ENCODE data around the gene OR5I1. TPM values are rescaled to one million over a fixed set of nuclear protein-coding genes. Genes with fewer than 3 reads are reported as not detected.

OR5I1 gene
- total and polyA plus RNA-seq, 2 of the 8 experiments (the other 6 are each of a cell fraction or from before 2014, with no cell fraction given) = not detected

DNA sequence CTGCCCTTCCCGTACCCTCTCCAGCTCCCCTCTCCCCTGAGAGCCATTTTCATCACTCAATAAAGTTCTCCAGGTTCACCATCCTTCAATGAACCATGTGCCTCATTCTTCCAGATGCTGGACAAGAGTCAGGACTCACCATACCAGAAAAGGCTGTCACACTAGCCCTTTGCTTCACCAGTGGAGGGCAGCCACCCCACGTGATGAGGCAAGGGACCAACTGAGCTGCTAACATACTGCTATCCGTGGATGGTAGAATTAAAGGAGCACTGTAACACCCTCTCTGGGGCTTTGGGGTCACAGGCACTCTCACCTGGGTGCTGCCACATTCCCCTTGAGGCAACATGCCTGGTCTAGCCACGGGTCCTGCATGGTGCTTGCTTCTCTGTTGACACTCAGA, 13.1 kb upstream of the OR5I1 start:
- H2BK15ac ChIP-seq (ENCODE audit: low read length) = no peak overlapping the region
- H2BK20ac ChIP-seq (ENCODE audit: low read length) = no peak overlapping the region
- no peak overlapping the region for H4K5ac ChIP-seq (ENCODE audit: insufficient read length, low read depth, low read length)
- H3K36me3 ChIP-seq (ENCODE audit: control insufficient read depth in 2 of 4, insufficient read depth in 4 of 4, low read length in 3 of 4) = no peaks in the 10 kb centered on the region
- 0 out of 2 replicates have a peak overlapping the region, but pooled peaks have one; percentile 77 for H2AFZ ChIP-seq (ENCODE audit: low read length)
- H3K9me3 ChIP-seq (ENCODE audit: insufficient read depth in 2 of 2, low read depth in 1 of 2, low read length in 1 of 2) = 0 out of 4 replicates have a peak, but pooled peaks cover 0 to 3% of the 10 kb centered on the region in 2 experiments
- H3K56ac ChIP-seq (replicated peaks; ENCODE audit: insufficient read length, low read depth, low read length) = no peak overlapping the region
- DNase-seq (ENCODE audit: low read depth in 1 of 2, low spot score in 2 of 2) = no peak
- no peak overlapping the region for H2AK5ac ChIP-seq (ENCODE audit: low read depth, low read length)
- TF ChIP-seq GABPA (IDR thresholded peaks at IDR 0.05; ENCODE audit: borderline replicate concordance, insufficient read depth, low read length) (no peak), POLR2AphosphoS5 (IDR thresholded peaks at IDR 0.05; ENCODE audit: low read depth, low read length) (no peak), GTF2F1 (IDR thresholded peaks at IDR 0.05; ENCODE audit: borderline replicate concordance, low read depth, low read length) (no peak), RAD21 (IDR thresholded peaks at IDR 0.05 in 1 of 2, conservative IDR thresholded peaks at IDR 0.05 in 1 of 2; ENCODE audit: low read depth in 2 of 2, low read length in 2 of 2) (peak; percentile 56 to 65)
- TF ChIP-seq, protein P1, sequence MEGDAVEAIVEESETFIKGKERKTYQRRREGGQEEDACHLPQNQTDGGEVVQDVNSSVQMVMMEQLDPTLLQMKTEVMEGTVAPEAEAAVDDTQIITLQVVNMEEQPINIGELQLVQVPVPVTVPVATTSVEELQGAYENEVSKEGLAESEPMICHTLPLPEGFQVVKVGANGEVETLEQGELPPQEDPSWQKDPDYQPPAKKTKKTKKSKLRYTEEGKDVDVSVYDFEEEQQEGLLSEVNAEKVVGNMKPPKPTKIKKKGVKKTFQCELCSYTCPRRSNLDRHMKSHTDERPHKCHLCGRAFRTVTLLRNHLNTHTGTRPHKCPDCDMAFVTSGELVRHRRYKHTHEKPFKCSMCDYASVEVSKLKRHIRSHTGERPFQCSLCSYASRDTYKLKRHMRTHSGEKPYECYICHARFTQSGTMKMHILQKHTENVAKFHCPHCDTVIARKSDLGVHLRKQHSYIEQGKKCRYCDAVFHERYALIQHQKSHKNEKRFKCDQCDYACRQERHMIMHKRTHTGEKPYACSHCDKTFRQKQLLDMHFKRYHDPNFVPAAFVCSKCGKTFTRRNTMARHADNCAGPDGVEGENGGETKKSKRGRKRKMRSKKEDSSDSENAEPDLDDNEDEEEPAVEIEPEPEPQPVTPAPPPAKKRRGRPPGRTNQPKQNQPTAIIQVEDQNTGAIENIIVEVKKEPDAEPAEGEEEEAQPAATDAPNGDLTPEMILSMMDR (IDR thresholded peaks at IDR 0.05; ENCODE audit: control extremely low read depth in 1 of 3, insufficient read depth in 1 of 3, low read depth in 1 of 3, low read length in 3 of 3) = peak in 2 of 3 experiments; percentile 32 to 37; a peak in 2 of 4 replicates
- TF ChIP-seq, protein P2, sequence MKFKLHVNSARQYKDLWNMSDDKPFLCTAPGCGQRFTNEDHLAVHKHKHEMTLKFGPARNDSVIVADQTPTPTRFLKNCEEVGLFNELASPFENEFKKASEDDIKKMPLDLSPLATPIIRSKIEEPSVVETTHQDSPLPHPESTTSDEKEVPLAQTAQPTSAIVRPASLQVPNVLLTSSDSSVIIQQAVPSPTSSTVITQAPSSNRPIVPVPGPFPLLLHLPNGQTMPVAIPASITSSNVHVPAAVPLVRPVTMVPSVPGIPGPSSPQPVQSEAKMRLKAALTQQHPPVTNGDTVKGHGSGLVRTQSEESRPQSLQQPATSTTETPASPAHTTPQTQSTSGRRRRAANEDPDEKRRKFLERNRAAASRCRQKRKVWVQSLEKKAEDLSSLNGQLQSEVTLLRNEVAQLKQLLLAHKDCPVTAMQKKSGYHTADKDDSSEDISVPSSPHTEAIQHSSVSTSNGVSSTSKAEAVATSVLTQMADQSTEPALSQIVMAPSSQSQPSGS (IDR thresholded peaks at IDR 0.05; ENCODE audit: low read length) = no peak
- peaks cover 0 to 3% (median 0%) of the 10 kb centered on the region in 4 experiments; a peak in 1 of 7 replicates for H3K4me1 ChIP-seq (replicated peaks in 1 of 4; ENCODE audit: control insufficient read depth in 3 of 4, insufficient read depth in 4 of 4, low read length in 3 of 4)
- no peak overlapping the region for H2BK12ac ChIP-seq (ENCODE audit: low read depth, low read length)
- no peak overlapping the region for H4K8ac ChIP-seq (ENCODE audit: extremely low read depth, insufficient read depth, low read length)
- ChIA-PET CTCF (ENCODE audit: partially characterized antibody) (interaction anchor here (1.3 to 1.4 kb wide), 2 partner anchors 10 to 140 kb away, joined by 3 to 5 read pairs; no protein-coding TSS in a partner anchor), POLR2A (ENCODE audit: partially characterized antibody) (no interaction called here)
- no peak overlapping the region for H3K18ac ChIP-seq (ENCODE audit: extremely low read depth, low read length)
- no peak overlapping the region for H3K4me3 ChIP-seq (ENCODE audit: extremely low read depth in 1 of 4, insufficient read depth in 2 of 4, low read depth in 3 of 4, low read length in 4 of 4)
- H3K4ac ChIP-seq (replicated peaks; ENCODE audit: insufficient read length, low read depth, low read length) = no peak overlapping the region
- H4K91ac ChIP-seq (replicated peaks; ENCODE audit: insufficient read length, low read length) = no peak overlapping the region
- no peak overlapping the region for H3K9ac ChIP-seq (replicated peaks in 1 of 4; ENCODE audit: extremely low read depth in 1 of 4, low read depth in 3 of 4, low read length in 3 of 4)
- H4K20me1 ChIP-seq (replicated peaks in 1 of 2; ENCODE audit: control insufficient read depth in 1 of 2, insufficient read depth in 2 of 2, low read length in 2 of 2) = no peaks in the 10 kb centered on the region
- no peaks in the 10 kb centered on the region for H3K79me1 ChIP-seq (ENCODE audit: low read depth, low read length)
- 81% methylated on average over 3 of the region's 4 CpGs; no CpG with 5 or more reads in 1 of the 2 experiments for WGBS, 2 experiments (ENCODE audit: extremely low coverage in 1 of 2, insufficient coverage in 1 of 2, insufficient read length in 1 of 2, insufficient replicate concordance in 2 of 2, low coverage in 1 of 2, low lambda C conversion rate in 2 of 2, missing lambda C conversion rate in 1 of 2)
- H3K27ac ChIP-seq (ENCODE audit: low read depth, low read length) = no peak overlapping the region
- H2BK120ac ChIP-seq (replicated peaks; ENCODE audit: low read depth, low read length) = no peak overlapping the region
- no peak overlapping the region for H2BK5ac ChIP-seq (ENCODE audit: low read depth, low read length)
- no peaks in the 10 kb centered on the region for H3K27me3 ChIP-seq (replicated peaks in 1 of 4; ENCODE audit: control insufficient read depth in 3 of 4, extremely low read depth in 1 of 4, insufficient read depth in 3 of 4, low read length in 3 of 4)
- no peak overlapping the region for H3K23ac ChIP-seq (ENCODE audit: insufficient read length)
- no peaks in the 10 kb centered on the region for H3K23me2 ChIP-seq (ENCODE audit: low read depth, low read length)
- FAIRE-seq = no peak
- H3K79me2 ChIP-seq (ENCODE audit: control insufficient read depth in 1 of 2, insufficient read depth in 2 of 2, low read length in 2 of 2) = no peaks in the 10 kb centered on the region
- H3K4me2 ChIP-seq (ENCODE audit: insufficient read depth in 1 of 2, low read depth in 2 of 2, low read length in 2 of 2) = no peak overlapping the region
- H3K14ac ChIP-seq (ENCODE audit: insufficient read length) = no peak overlapping the region

All from H1 (cell line).